Activated CD4-positive, alpha-beta T cell treated with anti-CD3 and anti-CD28 coated beads, Interleukin-10, Interleukin-2, amounts not matched to agents 100 ng/mL and 50 ng/mL, durations not matched to agents 16 hours and 8 hours (primary cell): ENCODE measurements around the gene VDAC2.
"Not testable (repeated sequence)": the region's sequence is repeated elsewhere in the genome, so short reads cannot be mapped to it uniquely, and the experiment has no call there.

Source experiments
- DNase-seq: peaks from one replicate; pipeline ENCODE4 v3.0.0-alpha.2; 2020

VDAC2 gene

GRCh38 chr10:75201793-75202307, 8.7 kb upstream of the VDAC2 start:
- DNase-seq, result no peak

GRCh38 chr10:75202321-75203045, 8.1 kb upstream of the VDAC2 start:
- DNase-seq, result no peak

GRCh38 chr10:75203046-75203620, 7.5 kb upstream of the VDAC2 start:
- not testable (repeated sequence) for DNase-seq

GRCh38 chr10:75203724-75204123, 6.9 kb upstream of the VDAC2 start:
- DNase-seq, result no peak

GRCh38 chr10:75205908-75206307, 4.7 kb upstream of the VDAC2 start:
- no peak for DNase-seq

GRCh38 chr10:75206638-75207037, 4.0 kb upstream of the VDAC2 start:
- not testable (repeated sequence) for DNase-seq

GRCh38 chr10:75207079-75207856, 3.3 kb upstream of the VDAC2 start:
- DNase-seq, result no peak

GRCh38 chr10:75207857-75208144, 2.8 kb upstream of the VDAC2 start:
- DNase-seq, result no peak

- DNase-seq, result peak; percentile 35
Observed at GRCh38 chr10:75208181-75208580, 2.4 kb upstream of the VDAC2 start.

GRCh38 chr10:75209086-75209920, 1.3 kb upstream of the VDAC2 start:
- DNase-seq, result no peak

GRCh38 chr10:75209921-75210281, 695 bp upstream of the VDAC2 start:
- DNase-seq, result peak; percentile 83

GRCh38 chr10:75211007-75211691, 553 bp downstream of the VDAC2 start:
- peak; percentile 56 for DNase-seq

GRCh38 chr10:75212343-75212742, 1.7 kb downstream of the VDAC2 start:
- no peak for DNase-seq

- DNase-seq, result no peak
Observed at GRCh38 chr10:75220274-75220673, 9.7 kb downstream of the VDAC2 start.

GRCh38 chr10:75221492-75221891, 10.9 kb downstream of the VDAC2 start:
- not testable (repeated sequence) for DNase-seq

GRCh38 chr10:75223507-75223906, 12.9 kb downstream of the VDAC2 start:
- no peak for DNase-seq

- DNase-seq, result no peak
Observed at GRCh38 chr10:75226095-75226494, 15.5 kb downstream of the VDAC2 start.

GRCh38 chr10:75226656-75227055, 16.1 kb downstream of the VDAC2 start:
- no peak for DNase-seq

GRCh38 chr10:75228278-75228677, 17.7 kb downstream of the VDAC2 start:
- DNase-seq, result no peak

GRCh38 chr10:75228834-75229233, 18.2 kb downstream of the VDAC2 start:
- no peak for DNase-seq

- DNase-seq, result no peak
Observed at GRCh38 chr10:75229971-75230370, 19.4 kb downstream of the VDAC2 start.

GRCh38 chr10:75230600-75231038, 20.0 kb downstream of the VDAC2 start:
- DNase-seq, result peak; percentile 95
